ENCODE measurements around the gene GGCX.

GRCh38 chr2:85604568-85605339 is 43.5 kb upstream of the GGCX start:
- TF ChIP-seq CTCF (conservative IDR thresholded peaks at IDR 0.05; ENCODE audit: low read depth, low read length) (no peak), EZH2 (IDR thresholded peaks at IDR 0.05; ENCODE audit: borderline replicate concordance, low read depth, low read length, poor library complexity, severe bottlenecking) (no peak)
